NK-92 (cell line): ENCODE results near the gene TADA3.

Source experiments
- DNase-seq: peaks from one replicate; lab custom pipeline; 2025; ENCODE audit not compliant: unreplicated experiment; lab: John Stamatoyannopoulos, UW

Gene TADA3

GRCh38 chr3:9731206-9732079, 60.8 kb downstream of the TADA3 start, which contains the start of gene BRPF1:
Gene BRPF1 (plus strand): TSS chr3:9731735. CDS start chr3:9734141, 2,406 bp downstream.
- DNase-seq, result peak; percentile 97

- no peak for DNase-seq
Measured at GRCh38 chr3:9730657-9731205, 61.5 kb downstream of the TADA3 start.
